ENCODE measurements around the gene TCF12.
A peak's percentile ranks its signal among the peaks of the same experiment; 100 is the strongest.

Gene TCF12

GRCh38 chr15:57224664-57225063 lies 306.2 kb downstream of the TCF12 start:
- peak; percentile 24 for DNase-seq

GRCh38 chr15:57227166-57227565 lies 308.7 kb downstream of the TCF12 start:
- DNase-seq, result no peak

- DNase-seq, result no peak
These were observed 309.5 kb downstream of the TCF12 start for GRCh38 chr15:57227899-57228298.

- no peak for DNase-seq
These were observed 310.0 kb downstream of the TCF12 start for GRCh38 chr15:57228395-57228794.

- no peak for DNase-seq
These were observed 310.6 kb downstream of the TCF12 start for GRCh38 chr15:57229051-57229450.

- DNase-seq, result no peak
These were observed 313.1 kb downstream of the TCF12 start for GRCh38 chr15:57231559-57231958.

GRCh38 chr15:57234156-57234555 lies 315.7 kb downstream of the TCF12 start:
- DNase-seq, result no peak

- no peak for DNase-seq
These were observed 316.7 kb downstream of the TCF12 start for GRCh38 chr15:57235186-57235585.

GRCh38 chr15:57235873-57236272 lies 317.4 kb downstream of the TCF12 start:
- DNase-seq, result no peak

- DNase-seq, result no peak
These were observed 318.3 kb downstream of the TCF12 start for GRCh38 chr15:57236561-57237300.

- no peak for DNase-seq
These were observed 318.8 kb downstream of the TCF12 start for GRCh38 chr15:57237301-57237642.

GRCh38 chr15:57237676-57238075 lies 319.2 kb downstream of the TCF12 start:
- no peak for DNase-seq

GRCh38 chr15:57245130-57245529 lies 326.7 kb downstream of the TCF12 start:
- DNase-seq, result no peak

GRCh38 chr15:57245714-57246113 lies 327.3 kb downstream of the TCF12 start:
- no peak for DNase-seq

GRCh38 chr15:57248074-57248473 lies 329.6 kb downstream of the TCF12 start:
- DNase-seq, result no peak

- DNase-seq, result no peak
These were observed 332.9 kb downstream of the TCF12 start for GRCh38 chr15:57251308-57251707.

GRCh38 chr15:57251941-57252340 lies 333.5 kb downstream of the TCF12 start:
- DNase-seq, result no peak

GRCh38 chr15:57253082-57253481 lies 334.6 kb downstream of the TCF12 start:
- DNase-seq, result no peak

GRCh38 chr15:57253500-57253899 lies 335.1 kb downstream of the TCF12 start:
- DNase-seq, result no peak

- DNase-seq, result no peak
These were observed 337.4 kb downstream of the TCF12 start for GRCh38 chr15:57255751-57256341.

- DNase-seq, result no peak
These were observed 338.5 kb downstream of the TCF12 start for GRCh38 chr15:57256939-57257338.

GRCh38 chr15:57259568-57260040 lies 341.2 kb downstream of the TCF12 start:
- DNase-seq, result peak; percentile 99

GRCh38 chr15:57263520-57263919 lies 345.1 kb downstream of the TCF12 start:
- DNase-seq, result no peak

- no peak for DNase-seq
These were observed 354.4 kb downstream of the TCF12 start for GRCh38 chr15:57272771-57273357.
